ENCODE data around the gene SPATA31E1. TPM values are rescaled to one million over a fixed set of nuclear protein-coding genes. Genes with fewer than 3 reads are reported as not detected.
"Not testable (repeated sequence)": the region's sequence is repeated elsewhere in the genome, so short reads cannot be mapped to it uniquely, and the experiment has no call there.

SPATA31E1 gene
- polyA plus RNA-seq, 1 of the 3 experiments (the other 2 are of a cell fraction), result not detected

DNA sequence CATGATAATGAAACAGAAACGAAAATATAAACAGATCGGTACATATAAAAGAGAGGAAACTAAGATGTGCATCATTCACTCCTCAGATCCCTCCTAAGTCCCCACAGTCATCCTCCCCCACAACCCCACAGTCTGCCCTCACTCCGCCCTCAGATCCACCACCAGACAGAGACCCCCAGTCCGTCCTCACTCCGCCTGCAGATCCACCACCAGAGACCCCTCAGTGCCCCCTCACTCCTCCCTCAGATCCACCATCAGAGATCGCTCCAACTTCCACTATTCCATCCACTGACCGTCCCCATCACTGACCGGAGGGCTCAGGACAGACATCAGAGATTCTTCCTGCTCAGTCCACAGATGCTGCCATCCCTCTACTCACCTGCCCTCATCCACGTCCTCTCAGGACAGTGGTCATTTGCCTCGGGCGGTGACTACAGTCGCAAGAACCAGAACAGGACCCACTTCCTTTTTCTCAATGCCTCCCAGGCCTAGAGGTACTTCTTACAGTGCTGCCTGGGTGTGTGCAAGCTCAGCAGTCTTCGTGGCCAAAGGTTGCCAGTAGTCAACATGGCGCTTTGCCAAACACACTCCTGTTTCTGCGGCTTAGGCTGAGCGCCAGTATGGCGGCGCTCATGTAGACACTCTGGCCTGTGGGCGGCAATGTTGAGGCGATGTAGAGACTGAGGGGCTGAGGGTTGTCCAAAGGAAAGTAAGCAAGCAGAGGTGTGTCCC is 26.8 kb downstream of the SPATA31E1 start (continued):
- TF ChIP-seq, protein P1, sequence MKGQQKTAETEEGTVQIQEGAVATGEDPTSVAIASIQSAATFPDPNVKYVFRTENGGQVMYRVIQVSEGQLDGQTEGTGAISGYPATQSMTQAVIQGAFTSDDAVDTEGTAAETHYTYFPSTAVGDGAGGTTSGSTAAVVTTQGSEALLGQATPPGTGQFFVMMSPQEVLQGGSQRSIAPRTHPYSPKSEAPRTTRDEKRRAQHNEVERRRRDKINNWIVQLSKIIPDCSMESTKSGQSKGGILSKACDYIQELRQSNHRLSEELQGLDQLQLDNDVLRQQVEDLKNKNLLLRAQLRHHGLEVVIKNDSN (IDR thresholded peaks at IDR 0.05; ENCODE audit: borderline replicate concordance, low read depth), result no peak
- TF ChIP-seq EP300 (IDR thresholded peaks at IDR 0.05; ENCODE audit: borderline replicate concordance in 1 of 2, low read depth in 1 of 2, low read length in 1 of 2), result no peak
- TF ChIP-seq ELF1 (IDR thresholded peaks at IDR 0.05), result no peak
- TF ChIP-seq, protein P2, sequence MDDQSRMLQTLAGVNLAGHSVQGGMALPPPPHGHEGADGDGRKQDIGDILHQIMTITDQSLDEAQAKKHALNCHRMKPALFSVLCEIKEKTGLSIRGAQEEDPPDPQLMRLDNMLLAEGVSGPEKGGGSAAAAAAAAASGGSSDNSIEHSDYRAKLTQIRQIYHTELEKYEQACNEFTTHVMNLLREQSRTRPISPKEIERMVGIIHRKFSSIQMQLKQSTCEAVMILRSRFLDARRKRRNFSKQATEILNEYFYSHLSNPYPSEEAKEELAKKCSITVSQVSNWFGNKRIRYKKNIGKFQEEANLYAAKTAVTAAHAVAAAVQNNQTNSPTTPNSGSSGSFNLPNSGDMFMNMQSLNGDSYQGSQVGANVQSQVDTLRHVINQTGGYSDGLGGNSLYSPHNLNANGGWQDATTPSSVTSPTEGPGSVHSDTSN (IDR thresholded peaks at IDR 0.05), result no peak

DNA sequence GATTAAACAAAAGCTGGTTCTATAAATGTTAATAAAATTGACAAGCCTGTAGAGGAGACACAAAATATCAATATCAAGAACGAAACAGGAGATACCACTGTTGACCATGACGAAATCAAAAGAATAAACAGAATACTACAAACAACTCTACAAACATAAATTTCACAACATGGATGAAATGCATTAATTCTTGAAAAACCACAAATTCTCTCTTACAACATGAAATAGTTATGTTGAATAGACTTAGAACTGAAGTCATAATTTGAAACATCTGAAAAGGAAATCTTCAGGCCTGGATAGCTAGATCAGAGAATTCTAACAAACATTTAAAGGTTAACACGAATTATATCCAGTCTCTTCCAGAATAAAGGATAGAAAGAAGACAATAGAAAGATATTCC is 28.1 kb downstream of the SPATA31E1 start:
- H3K27me3 ChIP-seq (ENCODE audit: insufficient read depth), result no peaks in the 10 kb centered on the region
- H4K20me1 ChIP-seq (ENCODE audit: insufficient read depth), result no peaks in the 10 kb centered on the region
- WGBS (ENCODE audit: low lambda C conversion rate), result 17% methylated on average over 3 of the region's 3 CpGs
- no peaks in the 10 kb centered on the region for H3K36me3 ChIP-seq (replicated peaks in 1 of 2; ENCODE audit: control insufficient read depth in 1 of 2, insufficient read depth in 2 of 2, low read length in 1 of 2)
- no peak overlapping the region for H3K27ac ChIP-seq (ENCODE audit: low read depth in 2 of 2, low read length in 1 of 2)
- H3K4me2 ChIP-seq, result no peak overlapping the region
- no peak overlapping the region for H3K4me3 ChIP-seq (ENCODE audit: low read depth in 2 of 2, low read length in 1 of 2)
- no peaks in the 10 kb centered on the region for H3K79me2 ChIP-seq (ENCODE audit: insufficient read depth)
- no peaks in the 10 kb centered on the region for H3K9me3 ChIP-seq
- H3F3A ChIP-seq (replicated peaks; ENCODE audit: insufficient read depth), result no peaks in the 10 kb centered on the region
- no peak for TF ChIP-seq RAD21 (IDR thresholded peaks at IDR 0.05; ENCODE audit: low read length)
- H3K9ac ChIP-seq, result no peak overlapping the region
- CTCF ChIA-PET, result no interaction called here
- DNase-seq, result no peak
- no peak overlapping the region for H2AFZ ChIP-seq (ENCODE audit: low read depth)
- POLR2A ChIA-PET, result no interaction called here
- no peaks in the 10 kb centered on the region for H3K4me1 ChIP-seq (ENCODE audit: control insufficient read depth in 1 of 2, insufficient read depth in 2 of 2, low read depth in 1 of 2, low read length in 1 of 2)
- no peaks in the 10 kb centered on the region for H3K9me2 ChIP-seq

DNA sequence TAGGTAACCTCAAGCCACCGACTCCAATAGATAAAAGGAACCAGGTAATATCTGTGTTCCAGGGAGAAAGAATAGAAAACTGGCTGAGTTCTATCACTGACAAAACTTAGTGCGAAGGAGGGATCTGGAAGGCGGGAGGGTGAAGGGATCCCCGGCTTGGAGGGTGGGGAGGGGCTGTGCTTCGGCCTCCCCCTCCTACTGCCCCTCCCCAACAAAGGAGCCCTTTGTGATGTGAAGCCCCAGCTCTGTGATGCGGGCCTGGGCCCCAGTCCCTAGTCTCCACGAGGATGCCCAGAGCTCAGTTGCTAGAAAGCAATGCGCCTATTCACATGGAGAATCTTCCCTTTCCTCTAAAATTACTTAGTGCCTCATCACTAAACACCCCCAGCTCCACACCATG is 35.0 kb downstream of the SPATA31E1 start, which contains the start of gene SPATA31C1:
TSS of gene SPATA31C1 (plus strand) at position 301 of the 400 bp plus-strand sequence.
- POLR2A ChIA-PET; H3K27ac ChIP-seq (ENCODE audit: low read depth in 2 of 2, low read length in 1 of 2); H3K9ac ChIP-seq; H3K4me3 ChIP-seq (ENCODE audit: low read depth in 2 of 2, low read length in 1 of 2); H4K20me1 ChIP-seq (ENCODE audit: insufficient read depth); H3K9me2 ChIP-seq; H3K9me3 ChIP-seq; H3K4me2 ChIP-seq; H2AFZ ChIP-seq (ENCODE audit: low read depth); CTCF ChIA-PET; H3K4me1 ChIP-seq (ENCODE audit: control insufficient read depth in 1 of 2, insufficient read depth in 2 of 2, low read depth in 1 of 2, low read length in 1 of 2); H3F3A ChIP-seq (replicated peaks; ENCODE audit: insufficient read depth); H3K36me3 ChIP-seq (replicated peaks in 1 of 2; ENCODE audit: control insufficient read depth in 1 of 2, insufficient read depth in 2 of 2, low read length in 1 of 2); H3K27me3 ChIP-seq (ENCODE audit: insufficient read depth); DNase-seq; H3K79me2 ChIP-seq (ENCODE audit: insufficient read depth): not testable (repeated sequence)
- no CpG with 5 or more reads among the region's 8 CpGs for WGBS (ENCODE audit: low lambda C conversion rate)

DNA sequence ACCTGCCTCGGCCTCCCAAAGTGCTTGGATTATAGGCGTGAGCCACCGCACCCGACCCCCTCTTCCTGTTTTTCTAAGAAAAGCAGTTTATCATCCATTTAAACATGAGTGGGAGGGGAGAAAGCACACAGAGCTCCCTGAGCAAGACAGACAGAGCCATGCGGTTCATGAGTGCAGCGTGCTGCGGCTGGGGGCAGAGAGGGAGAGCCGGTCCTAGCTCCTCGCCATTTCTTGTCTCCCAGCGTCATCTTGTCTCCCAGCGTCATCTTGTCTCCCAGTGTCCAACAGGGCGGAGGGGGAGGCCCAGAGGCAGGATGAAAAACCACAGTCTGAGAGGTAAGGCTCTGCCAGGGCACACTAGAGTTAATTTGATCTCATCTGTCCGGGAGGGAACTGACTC is 36.3 kb downstream of the SPATA31E1 start:
- H3F3A ChIP-seq (replicated peaks; ENCODE audit: insufficient read depth); H4K20me1 ChIP-seq (ENCODE audit: insufficient read depth); H3K9me2 ChIP-seq; POLR2A ChIA-PET; H3K4me3 ChIP-seq (ENCODE audit: low read depth in 2 of 2, low read length in 1 of 2); H3K4me2 ChIP-seq; H3K36me3 ChIP-seq (replicated peaks in 1 of 2; ENCODE audit: control insufficient read depth in 1 of 2, insufficient read depth in 2 of 2, low read length in 1 of 2); H3K4me1 ChIP-seq (ENCODE audit: control insufficient read depth in 1 of 2, insufficient read depth in 2 of 2, low read depth in 1 of 2, low read length in 1 of 2); H3K27me3 ChIP-seq (ENCODE audit: insufficient read depth); H3K9me3 ChIP-seq; H3K79me2 ChIP-seq (ENCODE audit: insufficient read depth); H3K9ac ChIP-seq; H2AFZ ChIP-seq (ENCODE audit: low read depth); H3K27ac ChIP-seq (ENCODE audit: low read depth in 2 of 2, low read length in 1 of 2); DNase-seq: not testable (repeated sequence)
- 82% methylated on average over 12 of the region's 13 CpGs for WGBS (ENCODE audit: low lambda C conversion rate)
- CTCF ChIA-PET, result interaction anchor here (0.6 kb wide), 1 partner anchor 1044 kb away, joined by 3 read pairs; no protein-coding TSS in a partner anchor

DNA sequence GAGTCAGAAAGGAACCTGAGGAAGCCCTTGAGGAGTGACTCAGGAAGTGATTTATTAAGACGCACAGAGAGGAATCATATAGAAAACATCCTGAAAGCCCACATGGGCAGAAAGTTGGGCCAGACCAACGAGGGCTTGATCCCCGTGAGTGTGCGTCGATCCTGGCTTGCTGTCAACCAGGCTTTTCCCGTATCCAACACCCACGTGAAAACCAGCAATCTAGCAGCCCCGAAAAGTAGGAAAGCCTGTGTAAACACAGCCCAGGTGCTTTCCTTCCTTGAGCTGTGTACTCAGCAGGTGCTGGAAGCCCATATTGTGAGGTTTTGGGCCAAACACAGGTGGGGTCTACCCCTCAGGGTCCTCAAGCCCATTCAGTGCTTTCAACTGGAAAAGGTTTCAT is 38.9 kb downstream of the SPATA31E1 start:
- H3K79me2 ChIP-seq (ENCODE audit: insufficient read depth); H4K20me1 ChIP-seq (ENCODE audit: insufficient read depth); CTCF ChIA-PET; H3F3A ChIP-seq (replicated peaks; ENCODE audit: insufficient read depth); H3K27ac ChIP-seq (ENCODE audit: low read depth in 2 of 2, low read length in 1 of 2); H3K27me3 ChIP-seq (ENCODE audit: insufficient read depth); H2AFZ ChIP-seq (ENCODE audit: low read depth); H3K4me3 ChIP-seq (ENCODE audit: low read depth in 2 of 2, low read length in 1 of 2); H3K4me2 ChIP-seq; POLR2A ChIA-PET; H3K4me1 ChIP-seq (ENCODE audit: control insufficient read depth in 1 of 2, insufficient read depth in 2 of 2, low read depth in 1 of 2, low read length in 1 of 2); H3K36me3 ChIP-seq (replicated peaks in 1 of 2; ENCODE audit: control insufficient read depth in 1 of 2, insufficient read depth in 2 of 2, low read length in 1 of 2); H3K9me2 ChIP-seq; H3K9me3 ChIP-seq; DNase-seq; H3K9ac ChIP-seq: not testable (repeated sequence)
- 34% methylated on average over 6 of the region's 8 CpGs for WGBS (ENCODE audit: low lambda C conversion rate)

DNA sequence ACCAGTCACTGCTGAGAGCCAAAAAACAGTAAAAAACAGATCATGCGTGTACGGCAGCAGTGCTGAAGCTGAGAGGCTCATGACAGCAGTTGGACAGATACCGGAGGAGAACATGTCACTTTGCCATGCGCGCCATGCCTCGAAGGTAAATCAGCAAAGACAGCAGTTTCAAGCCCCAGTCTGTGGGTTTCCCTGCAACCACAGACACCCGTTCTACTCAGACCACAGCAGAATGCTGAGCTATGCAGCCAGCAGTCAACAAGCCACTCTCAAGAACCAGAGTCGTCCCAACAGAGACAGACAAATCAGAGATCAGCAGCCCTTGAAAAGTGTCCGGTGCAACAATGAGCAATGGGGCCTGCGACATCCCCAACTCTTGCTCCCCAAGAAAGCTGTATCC is 40.3 kb downstream of the SPATA31E1 start:
- H3K4me1 ChIP-seq (ENCODE audit: control insufficient read depth in 1 of 2, insufficient read depth in 2 of 2, low read depth in 1 of 2, low read length in 1 of 2); H3K4me2 ChIP-seq; H2AFZ ChIP-seq (ENCODE audit: low read depth); H4K20me1 ChIP-seq (ENCODE audit: insufficient read depth); CTCF ChIA-PET; H3K27me3 ChIP-seq (ENCODE audit: insufficient read depth); DNase-seq; H3K9me2 ChIP-seq; H3K9me3 ChIP-seq; H3K4me3 ChIP-seq (ENCODE audit: low read depth in 2 of 2, low read length in 1 of 2); H3K27ac ChIP-seq (ENCODE audit: low read depth in 2 of 2, low read length in 1 of 2); H3K79me2 ChIP-seq (ENCODE audit: insufficient read depth); H3F3A ChIP-seq (replicated peaks; ENCODE audit: insufficient read depth); H3K36me3 ChIP-seq (replicated peaks in 1 of 2; ENCODE audit: control insufficient read depth in 1 of 2, insufficient read depth in 2 of 2, low read length in 1 of 2); H3K9ac ChIP-seq; POLR2A ChIA-PET: not testable (repeated sequence)
- 60% methylated on average over 3 of the region's 10 CpGs for WGBS (ENCODE audit: low lambda C conversion rate)
